WERI-Rb-1 (cell line): ENCODE measurements around the gene CSGALNACT2.

Experiments
- DNase-seq: peaks from one replicate; pipeline ENCODE4 v3.0.0-alpha.2; 2020
- H3K27ac ChIP-seq: fragments of 250-450 bp; sonication (Bioruptor Pico); 2 replicates; pipeline ENCODE4 v1.5.1; 2020; ENCODE audit warnings: mild to moderate bottlenecking, moderate library complexity
- H3K27me3 ChIP-seq: fragments of 250-450 bp; sonication (Bioruptor Pico); 2 replicates; pipeline ENCODE4 v1.5.1; 2021; ENCODE audit warnings: mild to moderate bottlenecking, low read depth, moderate library complexity; ENCODE audit not compliant: insufficient read depth, severe bottlenecking
- H3K36me3 ChIP-seq: fragments of 250-450 bp; sonication (Bioruptor Pico); 2 replicates; pipeline ENCODE4 v1.5.1; 2020; ENCODE audit warnings: mild to moderate bottlenecking, moderate library complexity
- H3K4me3 ChIP-seq: 2 replicates; pipeline ENCODE4 v1.5.1; 2011; ENCODE audit warnings: low read depth, mild to moderate bottlenecking, control low read depth, low read length
- H3K9me3 ChIP-seq: fragments of 250-450 bp; sonication (Bioruptor Pico); 2 replicates; pipeline ENCODE4 v1.5.1; 2021; ENCODE audit warnings: mild to moderate bottlenecking, moderate library complexity; ENCODE audit not compliant: severe bottlenecking
- CTCF ChIP-seq: IDR thresholded peaks from 2 replicates; pipeline ENCODE4 v1.5.1; 2011; ENCODE audit warnings: low read depth, mild to moderate bottlenecking, control low read depth, inconsistent platforms, low read length

The CSGALNACT2 gene

GRCh38 chr10:43190289-43190688 lies 52.0 kb downstream of the CSGALNACT2 start:
- Histone ChIP-seq H3K36me3 (no peaks in the 10 kb centered on the region), H3K27me3 (no peaks in the 10 kb centered on the region), H3K4me3 (no peak overlapping the region), H3K9me3 (no peaks in the 10 kb centered on the region), H3K27ac (no peak overlapping the region)
- no peak for TF ChIP-seq CTCF
- no peak for DNase-seq

GRCh38 chr10:43190775-43191174 lies 52.5 kb downstream of the CSGALNACT2 start:
- H3K4me3 ChIP-seq: no peak overlapping the region
- DNase-seq: no peak
- no peaks in the 10 kb centered on the region for H3K27me3 ChIP-seq
- no peak for TF ChIP-seq CTCF
- H3K36me3 ChIP-seq: no peaks in the 10 kb centered on the region
- no peaks in the 10 kb centered on the region for H3K9me3 ChIP-seq
- H3K27ac ChIP-seq: no peak overlapping the region

- TF ChIP-seq CTCF: no peak
Observed at GRCh38 chr10:43192884-43193283, 54.6 kb downstream of the CSGALNACT2 start.

GRCh38 chr10:43193496-43194080 lies 55.3 kb downstream of the CSGALNACT2 start:
- no peak overlapping the region for H3K4me3 ChIP-seq
- no peaks in the 10 kb centered on the region for H3K27me3 ChIP-seq
- no peak overlapping the region for H3K27ac ChIP-seq
- H3K9me3 ChIP-seq: no peaks in the 10 kb centered on the region
- DNase-seq: no peak
- no peak for TF ChIP-seq CTCF
- no peaks in the 10 kb centered on the region for H3K36me3 ChIP-seq

More at GRCh38 chr10:43192884-43193283, 54.6 kb downstream of the CSGALNACT2 start:
- DNase-seq: no peak
- Histone ChIP-seq H3K4me3 (no peak overlapping the region), H3K27ac (no peak overlapping the region), H3K9me3 (no peaks in the 10 kb centered on the region), H3K27me3 (no peaks in the 10 kb centered on the region), H3K36me3 (no peaks in the 10 kb centered on the region)

- no peak for TF ChIP-seq CTCF
Observed at GRCh38 chr10:43194266-43194665, 56.0 kb downstream of the CSGALNACT2 start.

GRCh38 chr10:43194859-43195258 lies 56.6 kb downstream of the CSGALNACT2 start:
- Histone ChIP-seq H3K36me3 (no peaks in the 10 kb centered on the region), H3K4me3 (no peak overlapping the region), H3K27me3 (no peaks in the 10 kb centered on the region), H3K9me3 (no peaks in the 10 kb centered on the region), H3K27ac (no peak overlapping the region)
- DNase-seq: no peak
- TF ChIP-seq CTCF: no peak

More at GRCh38 chr10:43194266-43194665, 56.0 kb downstream of the CSGALNACT2 start:
- no peak for DNase-seq
- H3K27me3 ChIP-seq: no peaks in the 10 kb centered on the region
- H3K36me3 ChIP-seq: no peaks in the 10 kb centered on the region
- no peak overlapping the region for H3K4me3 ChIP-seq
- no peaks in the 10 kb centered on the region for H3K9me3 ChIP-seq
- H3K27ac ChIP-seq: no peak overlapping the region
